Activated CD4-positive, alpha-beta memory T cell treated with anti-CD3 and anti-CD28 coated beads, Interleukin-2, amount 10 ng/mL, durations not matched to agents 7 days and 5 days (primary cell): Measurements from ENCODE around the gene SH2D4B. TPM values are rescaled to one million over a fixed set of nuclear protein-coding genes. Genes with fewer than 3 reads are reported as not detected.

Source experiments
- CTCF ChIA-PET: fragments of 350-600 bp; sonication (Branson Sonifier 250); formaldehyde crosslinking; loops from one replicate; lab custom pipeline; 2021; ENCODE audit warnings: antibody characterized with exemption, inconsistent platforms; lab: Charles Lee
- POLR2A ChIA-PET: fragments of 350-600 bp; sonication (Branson Sonifier 250); formaldehyde crosslinking; loops from one replicate; lab custom pipeline; 2021; ENCODE audit warnings: antibody characterized with exemption; lab: Charles Lee
- DNase-seq: peaks from one replicate; pipeline ENCODE4 v3.0.0-alpha.2; 2020
- H3K27ac Mint-ChIP-seq: one replicate; pipeline ENCODE4 v1.8.0; 2021; ENCODE audit warnings: mild to moderate bottlenecking, mixed read lengths
- H3K27me3 Mint-ChIP-seq: one replicate; pipeline ENCODE4 v1.8.0; 2021; ENCODE audit warnings: mixed read lengths
- H3K36me3 Mint-ChIP-seq: one replicate; pipeline ENCODE4 v1.8.0; 2021; ENCODE audit warnings: low read depth, mixed read lengths
- H3K4me1 Mint-ChIP-seq: one replicate; pipeline ENCODE4 v1.8.0; 2021; ENCODE audit warnings: mixed read lengths
- H3K4me3 Mint-ChIP-seq: one replicate; pipeline ENCODE4 v1.8.0; 2021; ENCODE audit warnings: mild to moderate bottlenecking, mixed read lengths
- H3K9me3 Mint-ChIP-seq: one replicate; pipeline ENCODE4 v1.8.0; 2021; ENCODE audit warnings: mixed read lengths
- total RNA-seq, 2 experiments: library from RNA; stranded (reverse); gene quantifications; one replicate each; pipeline ENCODE4 v1.2.3, GENCODE V29; 2021

Gene SH2D4B
- total RNA-seq, 2 experiments from 2014 or later: 0.13 to 0.15 TPM

DNA sequence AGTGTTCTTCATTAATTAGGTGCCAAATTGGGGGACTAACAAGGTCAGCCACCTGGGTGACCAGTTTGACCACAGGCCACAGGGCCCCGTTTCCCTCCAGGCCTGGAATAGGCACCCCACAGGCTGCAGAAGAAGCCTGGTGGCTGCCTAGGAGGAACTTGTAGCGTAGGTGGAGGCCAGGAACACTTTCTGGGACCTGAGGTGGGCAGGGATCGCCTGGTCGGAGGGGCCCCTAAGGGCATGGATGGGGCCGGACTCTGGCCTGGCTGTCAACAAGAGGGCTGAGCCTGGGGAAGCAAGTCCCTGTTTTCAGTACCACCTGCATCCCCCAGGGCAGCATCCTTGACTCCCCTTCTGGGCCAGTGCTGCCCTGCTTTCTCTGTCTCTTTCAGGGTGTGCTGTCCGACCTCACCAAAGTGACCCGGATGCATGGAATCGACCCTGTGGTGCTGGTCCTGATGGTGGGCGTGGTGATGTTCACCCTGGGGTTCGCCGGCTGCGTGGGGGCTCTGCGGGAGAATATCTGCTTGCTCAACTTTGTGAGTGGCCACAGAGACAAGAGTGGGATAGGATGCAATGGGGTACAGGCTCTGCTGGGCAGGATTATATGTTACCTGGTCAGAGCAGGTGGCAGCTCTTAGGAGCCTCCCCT, 30.7 kb upstream of the SH2D4B start:
- peaks cover 61% of the 10 kb centered on the region for H3K4me1 Mint-ChIP-seq

GRCh38 chr10:80509108-80509402, 28.6 kb upstream of the SH2D4B start:
- H3K36me3 Mint-ChIP-seq: peaks cover 66% of the 10 kb centered on the region
- CTCF ChIA-PET: interaction anchor here (0.6 to 17.8 kb wide), 4 partner anchors 26 to 131 kb away, joined by 3 to 414 read pairs (median 34); partner anchors contain the start of gene TSPAN14
- POLR2A ChIA-PET: interaction anchor here (2.5 kb wide), 1 partner anchor 52 kb away, joined by 9 read pairs; no protein-coding TSS in a partner anchor
- no peaks in the 10 kb centered on the region for H3K27me3 Mint-ChIP-seq
- H3K9me3 Mint-ChIP-seq: no peaks in the 10 kb centered on the region
- peaks cover 40% of the 10 kb centered on the region for H3K4me1 Mint-ChIP-seq
- DNase-seq: no peak
- no peak overlapping the region for H3K27ac Mint-ChIP-seq
- no peak overlapping the region for H3K4me3 Mint-ChIP-seq

More for the DNA sequence above, 30.7 kb upstream of the SH2D4B start:
- Mint-ChIP-seq H3K27me3 (no peaks in the 10 kb centered on the region), H3K27ac (no peak overlapping the region), H3K4me3 (no peak overlapping the region), H3K9me3 (no peaks in the 10 kb centered on the region), H3K36me3 (peaks cover 65% of the 10 kb centered on the region)
- CTCF ChIA-PET: interaction anchor here (0.6 to 17.8 kb wide), 9 partner anchors 9 to 129 kb away, joined by 3 to 414 read pairs (median 11); partner anchors contain the start of gene TSPAN14
- no peak for DNase-seq
- POLR2A ChIA-PET: interaction anchor here (2.3 kb wide), 1 partner anchor 57 kb away, joined by 7 read pairs; no protein-coding TSS in a partner anchor

- DNase-seq: no peak
- Mint-ChIP-seq H3K4me3 (no peak overlapping the region), H3K4me1 (peaks cover 35% of the 10 kb centered on the region), H3K9me3 (no peaks in the 10 kb centered on the region), H3K27ac (peak overlapping the region; percentile 28), H3K36me3 (peaks cover 68% of the 10 kb centered on the region), H3K27me3 (no peaks in the 10 kb centered on the region)
- POLR2A ChIA-PET: interaction anchor here (2.5 kb wide), 1 partner anchor 53 kb away, joined by 9 read pairs; no protein-coding TSS in a partner anchor
- CTCF ChIA-PET: interaction anchor here (0.8 to 17.8 kb wide), 3 partner anchors 43 to 131 kb away, joined by 3 to 414 read pairs (median 61); partner anchors contain the start of gene TSPAN14
These were observed 28.1 kb upstream of the SH2D4B start for GRCh38 chr10:80509403-80510161.

DNA sequence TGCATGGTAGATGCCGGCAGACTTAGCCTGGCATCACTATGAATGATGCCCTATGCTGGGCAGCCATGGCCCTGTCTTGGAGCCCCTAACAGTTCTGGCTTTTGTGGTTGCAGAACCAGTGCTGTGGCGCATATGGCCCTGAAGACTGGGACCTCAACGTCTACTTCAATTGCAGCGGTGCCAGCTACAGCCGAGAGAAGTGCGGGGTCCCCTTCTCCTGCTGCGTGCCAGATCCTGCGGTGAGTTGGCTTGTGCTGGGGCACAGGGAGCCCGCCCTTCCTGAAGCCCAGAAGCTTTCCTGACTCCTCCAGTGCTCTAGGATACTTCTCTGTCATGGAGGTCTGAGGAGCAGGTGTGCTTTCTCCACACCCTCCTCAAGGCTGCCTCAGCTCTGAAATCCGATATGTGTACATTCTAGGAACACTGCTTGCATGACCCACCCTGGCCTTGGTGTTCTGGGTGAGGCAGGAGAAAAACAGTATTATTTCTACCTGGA, 25.6 kb upstream of the SH2D4B start:
- POLR2A ChIA-PET: interaction anchor here (1.0 to 1.5 kb wide), 6 partner anchors 13 to 67 kb away, joined by 3 to 5 read pairs (median 4); no protein-coding TSS in a partner anchor
- Mint-ChIP-seq H3K27me3 (no peaks in the 10 kb centered on the region), H3K4me3 (no peak overlapping the region), H3K9me3 (no peaks in the 10 kb centered on the region), H3K27ac (peak overlapping the region; percentile 58), H3K36me3 (peaks cover 75% of the 10 kb centered on the region), H3K4me1 (peaks cover 24% of the 10 kb centered on the region)
- no peak for DNase-seq
- CTCF ChIA-PET: interaction anchor here (0.6 to 17.8 kb wide), 11 partner anchors 10 to 88 kb away, joined by 3 to 414 read pairs (median 6); partner anchors contain the start of gene TSPAN14

- peaks cover 76% of the 10 kb centered on the region for H3K36me3 Mint-ChIP-seq
- H3K27me3 Mint-ChIP-seq: no peaks in the 10 kb centered on the region
- CTCF ChIA-PET: interaction anchor here (0.9 to 17.8 kb wide), 3 partner anchors 8 to 68 kb away, joined by 9 to 414 read pairs (median 61); partner anchors contain the start of gene TSPAN14
- no peak overlapping the region for H3K4me3 Mint-ChIP-seq
- H3K4me1 Mint-ChIP-seq: peaks cover 27% of the 10 kb centered on the region
- no peak for DNase-seq
- no peak overlapping the region for H3K27ac Mint-ChIP-seq
- no peaks in the 10 kb centered on the region for H3K9me3 Mint-ChIP-seq
- POLR2A ChIA-PET: interaction anchor here (1.2 kb wide), 1 partner anchor 15 kb away, joined by 4 read pairs; no protein-coding TSS in a partner anchor
These were observed 24.6 kb upstream of the SH2D4B start for GRCh38 chr10:80513106-80513505.

GRCh38 chr10:80515511-80515910, 22.2 kb upstream of the SH2D4B start:
- no peak overlapping the region for H3K4me3 Mint-ChIP-seq
- no peaks in the 10 kb centered on the region for H3K9me3 Mint-ChIP-seq
- no peak for DNase-seq
- peaks cover 76% of the 10 kb centered on the region for H3K36me3 Mint-ChIP-seq
- ChIA-PET POLR2A (interaction anchor here (0.7 kb wide), 1 partner anchor 71 kb away, joined by 3 read pairs; no protein-coding TSS in a partner anchor), CTCF (interaction anchor here (2.7 kb wide), 1 partner anchor 10 kb away, joined by 14 read pairs; no protein-coding TSS in a partner anchor)
- no peaks in the 10 kb centered on the region for H3K27me3 Mint-ChIP-seq
- H3K27ac Mint-ChIP-seq: no peak overlapping the region
- H3K4me1 Mint-ChIP-seq: peaks cover 27% of the 10 kb centered on the region

- H3K36me3 Mint-ChIP-seq: peaks cover 77% of the 10 kb centered on the region
- H3K27ac Mint-ChIP-seq: no peak overlapping the region
- peaks cover 29% of the 10 kb centered on the region for H3K4me1 Mint-ChIP-seq
- DNase-seq: no peak
- ChIA-PET POLR2A (interaction anchor here (0.7 kb wide), 1 partner anchor 71 kb away, joined by 3 read pairs; no protein-coding TSS in a partner anchor), CTCF (interaction anchor here (2.7 kb wide), 1 partner anchor 10 kb away, joined by 14 read pairs; no protein-coding TSS in a partner anchor)
- no peaks in the 10 kb centered on the region for H3K9me3 Mint-ChIP-seq
- H3K4me3 Mint-ChIP-seq: no peak overlapping the region
- no peaks in the 10 kb centered on the region for H3K27me3 Mint-ChIP-seq
These were observed 21.8 kb upstream of the SH2D4B start for GRCh38 chr10:80515941-80516340.

DNA sequence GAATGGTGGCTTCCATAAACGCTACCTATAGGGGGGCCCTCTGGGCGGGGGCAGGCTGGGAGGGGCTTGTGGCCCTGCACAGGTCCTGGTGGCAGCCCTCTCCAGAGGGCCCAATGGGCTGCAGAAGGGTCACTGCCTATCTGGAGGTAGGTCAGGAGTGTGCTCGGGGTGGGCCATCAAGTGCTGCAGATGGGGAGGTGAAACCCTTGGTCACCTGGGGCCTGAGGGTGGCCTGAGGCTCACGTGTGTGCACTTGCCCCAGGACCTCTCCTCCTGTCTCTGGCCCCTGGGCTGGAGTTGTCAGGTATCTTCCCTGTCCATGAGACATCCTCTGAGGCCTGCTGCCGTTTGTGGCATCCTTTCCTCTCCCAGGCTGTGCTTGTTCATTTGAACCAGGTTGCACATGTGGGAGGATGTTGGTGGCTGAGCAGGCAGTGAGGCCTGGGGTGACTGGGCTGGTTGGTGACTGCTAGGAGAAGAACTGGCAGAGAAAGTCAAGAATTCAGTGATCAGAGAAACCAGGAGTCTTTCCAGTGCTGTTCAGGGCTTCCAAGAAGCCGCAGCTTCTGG, 21.1 kb upstream of the SH2D4B start:
- peaks cover 72% of the 10 kb centered on the region for H3K36me3 Mint-ChIP-seq
- peaks cover 23% of the 10 kb centered on the region for H3K4me1 Mint-ChIP-seq
- H3K9me3 Mint-ChIP-seq: no peaks in the 10 kb centered on the region
- ChIA-PET CTCF (interaction anchor here (2.7 kb wide), 1 partner anchor 11 kb away, joined by 14 read pairs; no protein-coding TSS in a partner anchor), POLR2A (no interaction called here)
- no peaks in the 10 kb centered on the region for H3K27me3 Mint-ChIP-seq
- no peak overlapping the region for H3K4me3 Mint-ChIP-seq
- no peak for DNase-seq
- peak overlapping the region; percentile 55 for H3K27ac Mint-ChIP-seq

DNA sequence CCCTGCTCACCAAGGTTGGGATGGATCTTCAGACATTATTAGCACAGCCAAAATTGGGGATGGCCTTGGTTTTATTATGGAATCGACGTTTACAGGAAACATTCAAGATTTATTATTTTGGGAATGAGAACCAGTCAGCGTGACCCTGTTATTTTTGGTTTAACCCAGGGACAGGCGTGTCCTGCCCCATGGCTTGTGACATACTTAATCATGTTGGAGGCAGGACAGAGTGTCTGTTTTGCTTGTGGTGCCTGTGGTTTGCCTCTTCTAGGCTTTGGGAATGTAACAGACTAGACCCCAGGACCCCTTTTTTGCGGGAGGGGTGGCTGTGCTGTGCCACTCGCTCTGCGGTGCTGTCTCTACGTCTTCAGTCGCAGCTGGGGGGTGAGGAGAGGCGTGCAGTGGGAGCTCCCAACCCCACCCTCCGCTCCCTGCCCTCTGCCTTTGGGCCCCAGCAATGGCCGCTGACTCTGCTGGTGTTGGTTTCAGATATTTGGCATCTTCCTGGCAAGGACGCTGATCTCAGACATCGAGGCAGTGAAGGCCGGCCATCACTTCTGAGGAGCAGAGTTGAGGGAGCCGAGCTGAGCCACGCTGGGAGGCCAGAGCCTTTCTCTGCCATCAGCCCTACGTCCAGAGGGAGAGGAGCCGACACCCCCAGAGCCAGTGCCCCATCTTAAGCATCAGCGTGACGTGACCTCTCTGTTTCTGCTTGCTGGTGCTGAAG, 20.1 kb upstream of the SH2D4B start:
- POLR2A ChIA-PET: no interaction called here
- Mint-ChIP-seq H3K27ac (peak overlapping the region; percentile 31), H3K9me3 (no peaks in the 10 kb centered on the region), H3K4me1 (peaks cover 21% of the 10 kb centered on the region), H3K36me3 (peaks cover 63% of the 10 kb centered on the region), H3K4me3 (no peak overlapping the region), H3K27me3 (no peaks in the 10 kb centered on the region)
- no peak for DNase-seq
- CTCF ChIA-PET: no interaction called here

DNA sequence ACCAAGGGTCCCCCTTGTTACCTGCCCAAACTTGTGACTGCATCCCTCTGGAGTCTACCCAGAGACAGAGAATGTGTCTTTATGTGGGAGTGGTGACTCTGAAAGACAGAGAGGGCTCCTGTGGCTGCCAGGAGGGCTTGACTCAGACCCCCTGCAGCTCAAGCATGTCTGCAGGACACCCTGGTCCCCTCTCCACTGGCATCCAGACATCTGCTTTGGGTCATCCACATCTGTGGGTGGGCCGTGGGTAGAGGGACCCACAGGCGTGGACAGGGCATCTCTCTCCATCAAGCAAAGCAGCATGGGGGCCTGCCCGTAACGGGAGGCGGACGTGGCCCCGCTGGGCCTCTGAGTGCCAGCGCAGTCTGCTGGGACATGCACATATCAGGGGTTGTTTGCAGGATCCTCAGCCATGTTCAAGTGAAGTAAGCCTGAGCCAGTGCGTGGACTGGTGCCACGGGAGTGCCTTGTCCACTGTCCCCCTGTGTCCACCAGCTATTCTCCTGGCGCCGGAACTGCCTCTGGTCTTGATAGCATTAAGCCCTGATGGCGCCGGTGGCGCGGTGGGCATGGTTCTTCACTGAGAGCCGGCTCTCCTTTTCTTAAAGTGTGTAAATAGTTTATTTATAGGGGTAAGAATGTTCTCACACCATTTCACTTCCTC, 19.4 kb upstream of the SH2D4B start:
- Mint-ChIP-seq H3K27me3 (no peaks in the 10 kb centered on the region), H3K4me3 (no peak overlapping the region), H3K27ac (peak overlapping the region; percentile 37), H3K9me3 (no peaks in the 10 kb centered on the region), H3K36me3 (peaks cover 60% of the 10 kb centered on the region), H3K4me1 (peaks cover 25% of the 10 kb centered on the region)
- DNase-seq: no peak
- POLR2A ChIA-PET: no interaction called here
- CTCF ChIA-PET: no interaction called here

- no peak for DNase-seq
- H3K4me3 Mint-ChIP-seq: no peak overlapping the region
- peak overlapping the region; percentile 37 for H3K27ac Mint-ChIP-seq
- no peaks in the 10 kb centered on the region for H3K27me3 Mint-ChIP-seq
- no peaks in the 10 kb centered on the region for H3K9me3 Mint-ChIP-seq
- ChIA-PET POLR2A (no interaction called here), CTCF (interaction anchor here (0.7 to 2.5 kb wide), 2 partner anchors 11 to 13 kb away, joined by 3 to 11 read pairs; no protein-coding TSS in a partner anchor)
- peaks cover 28% of the 10 kb centered on the region for H3K4me1 Mint-ChIP-seq
- H3K36me3 Mint-ChIP-seq: peaks cover 57% of the 10 kb centered on the region
These were observed 18.8 kb upstream of the SH2D4B start for GRCh38 chr10:80518807-80519360.
